ENCODE data around the gene GULP1.

- TF ChIP-seq CTCF (IDR thresholded peaks at IDR 0.05 in 2 of 3, conservative IDR thresholded peaks at IDR 0.05 in 1 of 3; ENCODE audit: borderline replicate concordance in 1 of 3, insufficient read depth in 1 of 3, low read depth in 2 of 3, low read length in 2 of 3) (no peak), POLR2A (IDR thresholded peaks at IDR 0.05; ENCODE audit: borderline replicate concordance, extremely low read depth, insufficient read depth, insufficient read length) (no peak), EGR1 (IDR thresholded peaks at IDR 0.05; ENCODE audit: low read depth) (no peak), POLR2AphosphoS5 (IDR thresholded peaks at IDR 0.05; ENCODE audit: low read depth, low read length) (no peak), SP1 (IDR thresholded peaks at IDR 0.05; ENCODE audit: low read depth) (no peak), EZH2 (IDR thresholded peaks at IDR 0.05) (no peak)
Measured at GRCh38 chr2:188414411-188414810, 122.7 kb downstream of the GULP1 start.
